HepG2 (cell line): Measurements from ENCODE around the gene IQCE. TPM values are rescaled to one million over a fixed set of nuclear protein-coding genes. Genes with fewer than 3 reads are reported as not detected.

ENCODE experiments used
- ATF3 ChIP-seq: sonication (generic); formaldehyde crosslinking; IDR thresholded peaks from 2 replicates; pipeline ENCODE4 v1.4.0; 2020; ENCODE audit warnings: missing genetic modification reagents
- ATF4 ChIP-seq, 2 experiments: fragments of 450-650 bp in 1 of 2; sonication (generic) in 1 of 2; formaldehyde crosslinking; IDR thresholded peaks; 2 replicates each; pipeline versions ENCODE4 v1.5.0 to v1.8.0; 2020 to 2022; ENCODE audit warnings: mild to moderate bottlenecking in 1 of 2, missing genetic modification reagents in 1 of 2
- BHLHE40 ChIP-seq: IDR thresholded peaks from 2 replicates; pipeline ENCODE4 v1.6.1; 2011; ENCODE audit warnings: low read length, improper control_type of control experiment
- CHCHD3 ChIP-seq: sonication (generic); formaldehyde crosslinking; IDR thresholded peaks from 2 replicates; pipeline ENCODE4 v1.8.0; 2022; ENCODE audit warnings: mild to moderate bottlenecking, missing genetic modification reagents, moderate library complexity
- CTCF ChIP-seq: sonication (generic); formaldehyde crosslinking; IDR thresholded peaks from 2 replicates; pipeline ENCODE4 v1.5.0; 2020; ENCODE audit warnings: mild to moderate bottlenecking, missing genetic modification reagents, moderate library complexity
- DR1 ChIP-seq: sonication (generic); formaldehyde crosslinking; IDR thresholded peaks from 2 replicates; pipeline ENCODE4 v1.8.0; 2021; ENCODE audit warnings: mild to moderate bottlenecking, missing genetic modification reagents, inconsistent platforms
- ETS1 ChIP-seq: sonication (generic); formaldehyde crosslinking; IDR thresholded peaks from 2 replicates; pipeline ENCODE4 v1.4.0; 2020; ENCODE audit warnings: missing genetic modification reagents
- GATA4 ChIP-seq: sonication (generic); IDR thresholded peaks from 2 replicates; pipeline ENCODE4 v1.6.1; 2016; ENCODE audit warnings: antibody characterized with exemption, low read depth, borderline replicate concordance
- KLF15 ChIP-seq: sonication (generic); formaldehyde crosslinking; IDR thresholded peaks from 2 replicates; pipeline ENCODE4 v1.8.1; 2023; ENCODE audit warnings: borderline replicate concordance, mild to moderate bottlenecking, inconsistent platforms, missing genetic modification reagents, mixed read lengths
- MLLT10 ChIP-seq: sonication (generic); formaldehyde crosslinking; IDR thresholded peaks from 2 replicates; pipeline ENCODE4 v1.4.0; 2020; ENCODE audit warnings: missing genetic modification reagents
- RFXAP ChIP-seq: sonication (generic); formaldehyde crosslinking; IDR thresholded peaks from 2 replicates; pipeline ENCODE4 v1.4.0; 2020; ENCODE audit warnings: missing genetic modification reagents, borderline replicate concordance
- RXRA ChIP-seq: sonication (generic); formaldehyde crosslinking; IDR thresholded peaks from 2 replicates; pipeline ENCODE4 v1.5.1; 2020; ENCODE audit warnings: missing genetic modification reagents
- SMC3 ChIP-seq: IDR thresholded peaks from 2 replicates; pipeline ENCODE4 v1.6.1; 2011; ENCODE audit warnings: low read length, improper control_type of control experiment
- SP1 ChIP-seq, 2 experiments: fragments of 450-650 bp in 1 of 2; sonication (generic) in 1 of 2; formaldehyde crosslinking in 1 of 2; IDR thresholded peaks; 2 replicates each; pipeline versions ENCODE4 v1.4.0 to v1.6.1; 2016 to 2020; ENCODE audit warnings: missing genetic modification reagents in 1 of 2
- TAF1 ChIP-seq: sonication (generic); formaldehyde crosslinking; IDR thresholded peaks from 2 replicates; pipeline ENCODE4 v1.4.0; 2020; ENCODE audit warnings: missing genetic modification reagents
- TCF12 ChIP-seq, 2 experiments: fragments of 450-650 bp in 1 of 2; sonication (generic) in 1 of 2; formaldehyde crosslinking in 1 of 2; IDR thresholded peaks; 2 replicates each; pipeline versions ENCODE4 v1.6.1 to v1.8.0; 2017 to 2022; ENCODE audit warnings: antibody characterized with exemption in 1 of 2, mild to moderate bottlenecking in 1 of 2, missing genetic modification reagents in 1 of 2, moderate library complexity in 1 of 2
- ZNF20 ChIP-seq: sonication (generic); formaldehyde crosslinking; IDR thresholded peaks from 2 replicates; pipeline ENCODE4 v1.4.0; 2020; ENCODE audit warnings: mild to moderate bottlenecking, moderate library complexity, missing genetic modification reagents
- ZNF639 ChIP-seq: conservative IDR thresholded peaks from 2 replicates; pipeline ENCODE4 v1.6.1; 2018; ENCODE audit warnings: missing genetic modification reagents
- ZNF691 ChIP-seq: sonication (generic); formaldehyde crosslinking; IDR thresholded peaks from 2 replicates; pipeline ENCODE4 v1.4.0; 2020; ENCODE audit warnings: missing genetic modification reagents, low read depth, mild to moderate bottlenecking, borderline replicate concordance
- ZNF709 ChIP-seq: sonication (generic); formaldehyde crosslinking; IDR thresholded peaks from 2 replicates; pipeline ENCODE4 v1.5.0; 2020; ENCODE audit warnings: mild to moderate bottlenecking, missing genetic modification reagents
- ZNF746 ChIP-seq: sonication (generic); formaldehyde crosslinking; IDR thresholded peaks from 2 replicates; pipeline ENCODE4 v1.8.0; 2022; ENCODE audit warnings: mild to moderate bottlenecking, missing genetic modification reagents
- ZSCAN25 ChIP-seq: sonication (generic); formaldehyde crosslinking; IDR thresholded peaks from 2 replicates; pipeline ENCODE4 v1.8.0; 2022; ENCODE audit warnings: mild to moderate bottlenecking, missing genetic modification reagents
- polyA plus RNA-seq, 8 experiments: library from polyadenylated mRNA; depleted of rRNA in 3 of 8; stranded (reverse) in 7 of 8; unstranded in 1 of 8; fragments of >200 nt; fragmentation: Illumina TruSeq in 4 of 8; extraction: Trizol in 4 of 8; gene quantifications; 2 replicates each; pipeline versions ENCODE4 v1.2.1 to v1.2.3, GENCODE V29; 2011 to 2016; ENCODE audit warnings: low read depth in 4 of 8, missing spikeins in 1 of 8, mixed read lengths in 1 of 8; ENCODE audit not compliant: insufficient read depth in 1 of 8
- total RNA-seq, 5 experiments: library from RNA; depleted of rRNA; stranded (reverse); fragments of >200 nt; fragmentation: Illumina TruSeq; extraction: Trizol; gene quantifications; 2 replicates each; pipeline ENCODE4 v1.2.3, GENCODE V29; 2016; ENCODE audit warnings: low read depth in 1 of 5

The IQCE gene
- total and polyA plus RNA-seq, 2 of the 13 experiments (the other 11 are each of a cell fraction or from before 2014, with no cell fraction given): 1.5 to 2.5 TPM

GRCh38 chr7:2555121-2556052 lies 3.4 kb upstream of the IQCE start, which contains the start of gene BRAT1 (continued):
- peak; percentile 78; the same call in 1 of the 2 replicates for TF ChIP-seq DR1 (CRISPR knock-in tag)
- TF ChIP-seq CHCHD3 (CRISPR knock-in tag): no peak
- TF ChIP-seq ZNF20: no peak
- TF ChIP-seq TAF1 (CRISPR knock-in tag): peak; percentile 55
- no peak for TF ChIP-seq TCF12 (IDR thresholded peaks at IDR 0.05)
- 0 out of 2 replicates have a peak, but pooled peaks have one; percentile 14 for TF ChIP-seq TCF12 (CRISPR knock-in tag; IDR thresholded peaks at IDR 0.05)
- peak; percentile 38; the same call in 1 of the 2 replicates for TF ChIP-seq ZSCAN25 (CRISPR knock-in tag)
- TF ChIP-seq KLF15 (CRISPR knock-in tag): no peak
- no peak for TF ChIP-seq ZNF709
- peak; percentile 94 for TF ChIP-seq BHLHE40
- no peak; the same call in 1 of the 2 replicates for TF ChIP-seq RFXAP (CRISPR knock-in tag)
- no peak for TF ChIP-seq MLLT10 (CRISPR knock-in tag)
- TF ChIP-seq RXRA (CRISPR knock-in tag): no peak
- 0 out of 2 replicates have a peak, but pooled peaks have one; percentile 58 for TF ChIP-seq ZNF691
- no peak for TF ChIP-seq GATA4
- no peak for TF ChIP-seq SP1 (IDR thresholded peaks at IDR 0.05)
- TF ChIP-seq SP1 (CRISPR knock-in tag; IDR thresholded peaks at IDR 0.05): peak; percentile 35; the same call in 1 of the 2 replicates
- no peak for TF ChIP-seq ETS1 (CRISPR knock-in tag)
- TF ChIP-seq ZNF639 (CRISPR knock-in tag): peak; percentile 41; the same call in 1 of the 2 replicates
- no peak for TF ChIP-seq SMC3
- TF ChIP-seq CTCF (CRISPR knock-in tag): peak; percentile 55
- TF ChIP-seq ATF4 (CRISPR knock-in tag; IDR thresholded peaks at IDR 0.05): no peak; a peak in 2 of 4 replicates
- TF ChIP-seq ZNF746 (CRISPR knock-in tag): no peak
- 0 out of 2 replicates have a peak, but pooled peaks have one; percentile 39 for TF ChIP-seq ATF3 (CRISPR knock-in tag)
